Tibial artery (tissue), 4 donors: ENCODE measurements around the gene SIRPB1.

ENCODE experiments used
- DNase-seq, 2 donors: peaks; one replicate each; pipeline ENCODE4 v3.0.0-alpha.2; 2019
- H3K27ac ChIP-seq, 2 donors: fragments of 200-600 bp; sonication (generic) in 1 of 2; 1 replicate in 1 of 2; 2 replicates in 1 of 2; pipeline ENCODE4 v1.5.1; 2018 to 2019; ENCODE audit warnings: mild to moderate bottlenecking in 1 of 2
- H3K27me3 ChIP-seq, 2 donors: fragments of 200-600 bp; sonication (generic) in 1 of 2; one replicate each; pipeline versions ENCODE4 v1.5.1 to v1.6.0; 2016 to 2019
- H3K36me3 ChIP-seq, 3 donors: fragments of 200-600 bp; sonication (generic) in 2 of 3; one replicate each; pipeline ENCODE4 v1.5.1; 2016 to 2019; ENCODE audit warnings: mild to moderate bottlenecking in 2 of 3
- H3K4me1 ChIP-seq, 4 donors: fragments of 200-600 bp; sonication (generic) in 2 of 4; 1 replicate in 3 of 4; 2 replicates in 1 of 4; pipeline ENCODE4 v1.5.1; 2016 to 2019
- H3K4me3 ChIP-seq, 2 donors: fragments of 200-600 bp; sonication (generic) in 1 of 2; 1 replicate in 1 of 2; 2 replicates in 1 of 2; pipeline ENCODE4 v1.5.1; 2018 to 2019; ENCODE audit warnings: mild to moderate bottlenecking in 2 of 2
- H3K9me3 ChIP-seq, 3 donors: fragments of 200-600 bp; sonication (generic) in 1 of 3; one replicate each; pipeline ENCODE4 v1.5.1; 2016 to 2019
- intact Hi-C: fragments of 100-400 bp; cut with DNase I; formaldehyde crosslinking; loops from one replicate; pipeline ENCODE4 v1.15.0; 2023; ENCODE audit warnings: low total_unique reads
- TF ChIP-seq, protein P1 (sequence below), 2 experiments: fragments of 200-600 bp in 1 of 2; fragments of 450-650 bp in 1 of 2; IDR thresholded peaks; one replicate each; pipeline ENCODE4 v1.5.1; 2017 to 2019; ENCODE audit warnings: antibody characterized with exemption in 2 of 2, mild to moderate bottlenecking in 1 of 2, moderate library complexity in 1 of 2

SIRPB1 gene

DNA sequence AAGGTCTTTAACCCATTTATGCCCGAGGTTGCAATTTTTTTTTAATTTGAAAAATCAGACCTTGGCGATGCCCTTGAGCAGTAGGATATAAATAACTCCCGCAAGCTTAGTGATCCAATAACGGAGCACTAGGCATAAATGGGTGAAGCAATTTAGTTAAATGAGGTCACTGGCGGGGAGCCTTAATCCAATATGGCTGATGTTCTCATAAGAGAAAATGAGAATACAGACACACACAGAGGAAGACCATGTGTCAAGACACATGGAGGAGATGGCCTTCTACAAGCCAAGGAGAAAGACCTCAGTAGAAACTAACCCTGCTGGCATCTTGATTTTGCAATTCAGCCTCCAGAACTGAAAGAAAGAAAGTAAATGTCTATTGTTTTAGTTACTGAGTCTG lies 37.0 kb upstream of the SIRPB1 start:
- no peaks in the 10 kb centered on the region for H3K4me1 ChIP-seq
- no peak overlapping the region for H3K4me3 ChIP-seq
- intact Hi-C loops: no loop called here
- no peaks in the 10 kb centered on the region for H3K36me3 ChIP-seq
- no peak for DNase-seq
- no peaks in the 10 kb centered on the region for H3K9me3 ChIP-seq
- no peaks in the 10 kb centered on the region for H3K27me3 ChIP-seq
- H3K27ac ChIP-seq: no peak overlapping the region
- TF ChIP-seq, protein P1, sequence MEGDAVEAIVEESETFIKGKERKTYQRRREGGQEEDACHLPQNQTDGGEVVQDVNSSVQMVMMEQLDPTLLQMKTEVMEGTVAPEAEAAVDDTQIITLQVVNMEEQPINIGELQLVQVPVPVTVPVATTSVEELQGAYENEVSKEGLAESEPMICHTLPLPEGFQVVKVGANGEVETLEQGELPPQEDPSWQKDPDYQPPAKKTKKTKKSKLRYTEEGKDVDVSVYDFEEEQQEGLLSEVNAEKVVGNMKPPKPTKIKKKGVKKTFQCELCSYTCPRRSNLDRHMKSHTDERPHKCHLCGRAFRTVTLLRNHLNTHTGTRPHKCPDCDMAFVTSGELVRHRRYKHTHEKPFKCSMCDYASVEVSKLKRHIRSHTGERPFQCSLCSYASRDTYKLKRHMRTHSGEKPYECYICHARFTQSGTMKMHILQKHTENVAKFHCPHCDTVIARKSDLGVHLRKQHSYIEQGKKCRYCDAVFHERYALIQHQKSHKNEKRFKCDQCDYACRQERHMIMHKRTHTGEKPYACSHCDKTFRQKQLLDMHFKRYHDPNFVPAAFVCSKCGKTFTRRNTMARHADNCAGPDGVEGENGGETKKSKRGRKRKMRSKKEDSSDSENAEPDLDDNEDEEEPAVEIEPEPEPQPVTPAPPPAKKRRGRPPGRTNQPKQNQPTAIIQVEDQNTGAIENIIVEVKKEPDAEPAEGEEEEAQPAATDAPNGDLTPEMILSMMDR (IDR thresholded peaks at IDR 0.05): no peak

DNA sequence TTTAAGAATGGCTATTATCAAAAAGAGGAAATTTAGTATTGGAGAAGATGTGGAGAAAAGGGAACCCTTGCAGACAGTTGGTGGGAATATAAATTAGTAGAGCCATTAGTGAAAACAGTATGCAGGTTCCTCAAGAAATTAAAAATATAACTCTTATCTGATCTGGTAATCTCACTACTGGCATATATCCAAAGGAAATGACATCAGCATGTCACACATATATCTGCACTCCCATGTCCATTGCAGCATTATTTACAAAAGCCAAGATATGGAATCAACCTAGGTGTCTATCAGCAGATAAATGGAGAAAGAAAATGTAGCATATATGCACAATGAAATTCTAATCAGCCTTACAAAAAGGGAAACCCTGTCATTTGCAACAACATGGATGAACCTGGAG lies 35.2 kb upstream of the SIRPB1 start:
- Histone ChIP-seq H3K27ac (no peak overlapping the region), H3K4me1 (no peaks in the 10 kb centered on the region), H3K36me3 (no peaks in the 10 kb centered on the region), H3K27me3 (no peaks in the 10 kb centered on the region), H3K4me3 (no peak overlapping the region), H3K9me3 (no peaks in the 10 kb centered on the region)
- intact Hi-C loops: no loop called here
- TF ChIP-seq, protein P1 (IDR thresholded peaks at IDR 0.05): no peak
- DNase-seq: no peak

DNA sequence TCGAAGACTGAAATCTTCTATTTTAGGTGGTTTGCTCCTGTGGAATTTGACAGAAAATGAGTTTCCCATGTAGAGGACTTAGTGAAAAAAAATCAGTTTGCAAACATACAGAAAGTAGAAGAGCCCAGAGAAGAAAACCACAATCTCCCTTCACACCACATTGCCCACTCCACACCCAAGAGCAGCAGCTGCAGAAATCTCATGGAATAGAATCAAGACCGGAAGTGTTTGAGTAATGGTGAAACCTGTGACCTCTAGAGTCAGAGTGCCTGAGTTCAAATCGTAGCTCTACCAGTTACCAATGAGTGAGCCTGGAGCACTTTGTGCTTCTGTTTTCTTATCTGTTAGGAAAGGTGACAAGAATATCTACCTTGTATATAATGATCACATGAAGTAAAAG lies 33.2 kb upstream of the SIRPB1 start:
- intact Hi-C loops: no loop called here
- Histone ChIP-seq H3K27me3 (no peaks in the 10 kb centered on the region), H3K4me3 (no peak overlapping the region), H3K4me1 (no peaks in the 10 kb centered on the region), H3K27ac (no peak overlapping the region), H3K9me3 (no peaks in the 10 kb centered on the region), H3K36me3 (no peaks in the 10 kb centered on the region)
- TF ChIP-seq, protein P1 (IDR thresholded peaks at IDR 0.05): no peak
- no peak for DNase-seq

DNA sequence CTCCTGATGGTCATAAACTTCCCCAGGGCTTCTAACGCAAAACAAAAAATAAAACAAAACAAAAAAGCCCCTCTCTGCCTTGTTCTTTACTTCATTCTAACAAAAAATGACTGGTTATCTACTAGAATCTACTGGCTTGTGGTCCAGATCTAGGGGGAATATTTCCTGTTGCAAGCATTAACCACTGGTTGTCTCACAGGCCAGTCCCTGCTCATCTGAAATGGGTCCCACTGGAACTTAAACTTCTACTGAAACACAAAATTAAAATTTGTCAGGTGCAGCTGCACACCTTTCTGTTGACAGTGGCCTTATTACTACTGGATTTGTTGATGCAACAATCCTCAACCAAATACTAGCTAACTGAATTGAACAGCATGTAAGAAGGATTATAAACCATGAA lies 32.3 kb upstream of the SIRPB1 start:
- Histone ChIP-seq H3K4me1 (no peaks in the 10 kb centered on the region), H3K27ac (no peak overlapping the region), H3K9me3 (no peaks in the 10 kb centered on the region), H3K4me3 (no peak overlapping the region), H3K36me3 (no peaks in the 10 kb centered on the region), H3K27me3 (no peaks in the 10 kb centered on the region)
- intact Hi-C loops: no loop called here
- DNase-seq: no peak
- TF ChIP-seq, protein P1 (IDR thresholded peaks at IDR 0.05): no peak

DNA sequence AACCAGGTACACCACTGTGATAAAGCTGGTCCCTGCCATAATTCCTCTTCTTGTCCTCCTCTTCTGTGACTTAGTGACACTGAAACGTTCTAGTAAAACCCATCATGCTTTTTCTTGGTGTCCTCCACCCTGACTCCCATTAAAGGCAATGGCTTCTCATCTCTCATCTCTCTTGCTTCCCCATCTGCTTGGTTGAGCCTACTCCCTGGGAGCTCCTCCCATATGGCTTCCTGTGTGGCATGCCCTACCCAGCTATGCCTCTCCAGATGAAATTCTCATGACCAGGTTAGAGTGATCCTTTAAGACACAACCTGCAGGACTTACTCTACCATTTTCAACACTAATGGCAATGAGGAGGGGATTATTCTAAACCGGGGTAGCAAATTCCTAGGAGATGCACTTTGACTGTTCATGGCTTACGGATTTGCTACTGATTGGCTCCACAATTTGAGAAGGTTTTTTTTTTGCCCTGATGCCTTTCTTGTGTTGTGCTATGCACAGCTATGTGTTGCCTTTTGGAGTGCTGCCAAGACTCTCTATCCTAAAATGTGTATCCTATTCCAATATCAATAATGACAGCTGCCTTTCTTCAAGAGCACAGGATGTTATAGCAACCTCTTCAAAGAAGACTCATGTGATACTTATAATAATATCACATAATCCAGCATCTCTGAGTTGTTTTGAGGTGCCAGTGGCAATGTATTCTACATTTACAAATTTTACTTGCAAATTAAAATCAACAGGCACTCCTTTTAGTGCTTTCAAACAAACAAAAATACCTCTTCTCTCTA lies 31.7 kb upstream of the SIRPB1 start:
- TF ChIP-seq, protein P1 (IDR thresholded peaks at IDR 0.05): no peak
- Histone ChIP-seq H3K27me3 (no peaks in the 10 kb centered on the region), H3K4me1 (no peaks in the 10 kb centered on the region), H3K4me3 (no peak overlapping the region), H3K27ac (no peak overlapping the region), H3K36me3 (no peaks in the 10 kb centered on the region), H3K9me3 (no peaks in the 10 kb centered on the region)
- no peak for DNase-seq
- intact Hi-C loops: no loop called here
